Measurements from ENCODE around the gene LUC7L3. TPM values are rescaled to one million over a fixed set of nuclear protein-coding genes. Genes with fewer than 3 reads are reported as not detected.

LUC7L3 gene
- total and polyA plus RNA-seq, 2 of the 13 experiments (the other 11 are each of a cell fraction or from before 2014, with no cell fraction given), result 108 to 120 TPM

DNA sequence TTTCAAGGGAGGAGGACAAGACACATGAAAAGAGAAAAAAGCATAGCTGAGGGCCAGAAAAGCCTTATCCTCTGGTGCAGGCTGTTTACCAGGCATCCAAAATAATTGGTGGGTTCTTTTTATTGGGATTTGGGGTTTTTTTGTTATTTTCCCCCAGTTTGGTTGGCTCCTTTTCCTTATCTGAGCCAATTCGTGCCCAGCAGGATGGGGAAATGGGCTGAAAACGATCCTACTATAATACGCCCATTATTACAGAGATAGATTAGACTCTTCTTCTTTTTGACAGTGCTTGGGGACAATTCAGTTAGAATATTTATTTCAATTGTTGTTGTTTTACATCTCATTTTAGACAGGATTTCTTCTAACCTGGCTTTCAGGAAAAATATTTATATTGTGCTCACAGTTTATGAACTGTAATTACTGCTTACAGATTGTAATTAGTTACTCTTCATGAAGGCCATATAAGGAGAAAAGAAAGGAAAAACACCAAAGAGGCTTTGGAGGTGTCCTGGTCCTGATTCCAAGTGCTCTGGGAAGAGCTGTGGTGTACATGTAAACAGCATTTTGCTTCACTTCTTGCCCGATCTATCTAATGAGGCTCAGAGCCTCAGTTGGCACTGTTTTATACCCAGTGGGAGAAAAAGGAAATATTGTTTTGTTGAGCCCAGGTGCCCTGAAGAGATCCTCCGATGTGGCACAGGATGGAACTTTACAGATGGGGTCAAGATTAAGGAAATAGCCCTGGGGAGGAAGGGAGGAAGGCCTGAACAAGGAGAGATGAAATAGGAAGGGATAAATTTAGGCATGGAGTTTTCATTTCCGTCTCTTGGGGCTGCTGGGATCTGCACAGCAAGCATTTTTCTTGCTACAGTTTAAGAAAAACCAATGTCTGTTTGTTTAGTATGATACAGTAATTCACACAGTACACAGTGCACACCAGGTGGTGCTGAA is 11.1 kb upstream of the LUC7L3 start (continued):
- TF ChIP-seq ZNF841 (CRISPR knock-in tag; IDR thresholded peaks at IDR 0.05; ENCODE audit: borderline replicate concordance), result no peak
- no peak for TF ChIP-seq TCF7L2 (IDR thresholded peaks at IDR 0.05; ENCODE audit: low read depth, low read length)
- TF ChIP-seq, protein P1, sequence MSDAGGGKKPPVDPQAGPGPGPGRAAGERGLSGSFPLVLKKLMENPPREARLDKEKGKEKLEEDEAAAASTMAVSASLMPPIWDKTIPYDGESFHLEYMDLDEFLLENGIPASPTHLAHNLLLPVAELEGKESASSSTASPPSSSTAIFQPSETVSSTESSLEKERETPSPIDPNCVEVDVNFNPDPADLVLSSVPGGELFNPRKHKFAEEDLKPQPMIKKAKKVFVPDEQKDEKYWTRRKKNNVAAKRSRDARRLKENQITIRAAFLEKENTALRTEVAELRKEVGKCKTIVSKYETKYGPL (CRISPR knock-in tag; IDR thresholded peaks at IDR 0.05), result no peak
- TF ChIP-seq ZNF839 (CRISPR knock-in tag; IDR thresholded peaks at IDR 0.05; ENCODE audit: borderline replicate concordance), result no peak
- TF ChIP-seq ZNF7 (CRISPR knock-in tag; IDR thresholded peaks at IDR 0.05), result no peak
- TF ChIP-seq, protein P2, sequence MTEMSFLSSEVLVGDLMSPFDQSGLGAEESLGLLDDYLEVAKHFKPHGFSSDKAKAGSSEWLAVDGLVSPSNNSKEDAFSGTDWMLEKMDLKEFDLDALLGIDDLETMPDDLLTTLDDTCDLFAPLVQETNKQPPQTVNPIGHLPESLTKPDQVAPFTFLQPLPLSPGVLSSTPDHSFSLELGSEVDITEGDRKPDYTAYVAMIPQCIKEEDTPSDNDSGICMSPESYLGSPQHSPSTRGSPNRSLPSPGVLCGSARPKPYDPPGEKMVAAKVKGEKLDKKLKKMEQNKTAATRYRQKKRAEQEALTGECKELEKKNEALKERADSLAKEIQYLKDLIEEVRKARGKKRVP (CRISPR knock-in tag; IDR thresholded peaks at IDR 0.05), result no peak
- peak; percentile 68 to 77 for TF ChIP-seq MAFK (conservative IDR thresholded peaks at IDR 0.05 in 1 of 2, IDR thresholded peaks at IDR 0.05 in 1 of 2; ENCODE audit: low read length in 2 of 2)
- TF ChIP-seq ZBTB7A (CRISPR knock-in tag; IDR thresholded peaks at IDR 0.05), result no peak
- TF ChIP-seq, protein P3, sequence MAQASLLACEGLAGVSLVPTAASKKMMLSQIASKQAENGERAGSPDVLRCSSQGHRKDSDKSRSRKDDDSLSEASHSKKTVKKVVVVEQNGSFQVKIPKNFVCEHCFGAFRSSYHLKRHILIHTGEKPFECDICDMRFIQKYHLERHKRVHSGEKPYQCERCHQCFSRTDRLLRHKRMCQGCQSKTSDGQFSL (CRISPR knock-in tag; IDR thresholded peaks at IDR 0.05), result no peak
- TF ChIP-seq KAT7 (CRISPR knock-in tag; IDR thresholded peaks at IDR 0.05; ENCODE audit: borderline replicate concordance), result no peak
- TF ChIP-seq, protein P4, sequence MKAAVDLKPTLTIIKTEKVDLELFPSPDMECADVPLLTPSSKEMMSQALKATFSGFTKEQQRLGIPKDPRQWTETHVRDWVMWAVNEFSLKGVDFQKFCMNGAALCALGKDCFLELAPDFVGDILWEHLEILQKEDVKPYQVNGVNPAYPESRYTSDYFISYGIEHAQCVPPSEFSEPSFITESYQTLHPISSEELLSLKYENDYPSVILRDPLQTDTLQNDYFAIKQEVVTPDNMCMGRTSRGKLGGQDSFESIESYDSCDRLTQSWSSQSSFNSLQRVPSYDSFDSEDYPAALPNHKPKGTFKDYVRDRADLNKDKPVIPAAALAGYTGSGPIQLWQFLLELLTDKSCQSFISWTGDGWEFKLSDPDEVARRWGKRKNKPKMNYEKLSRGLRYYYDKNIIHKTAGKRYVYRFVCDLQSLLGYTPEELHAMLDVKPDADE (CRISPR knock-in tag; IDR thresholded peaks at IDR 0.05), result no peak
- TF ChIP-seq ZMYM3 (CRISPR knock-in tag; IDR thresholded peaks at IDR 0.05), result no peak; the same call in 1 of the 2 replicates
- TF ChIP-seq KMT2B (CRISPR knock-in tag; IDR thresholded peaks at IDR 0.05), result no peak
- no peak for TF ChIP-seq SSRP1 (CRISPR knock-in tag; IDR thresholded peaks at IDR 0.05)
- 0 out of 2 replicates have a peak, but pooled peaks have one; percentile 61 for TF ChIP-seq ZNF136 (CRISPR knock-in tag; IDR thresholded peaks at IDR 0.05; ENCODE audit: low read depth)
- TF ChIP-seq GATAD1 (CRISPR knock-in tag; IDR thresholded peaks at IDR 0.05), result no peak
- TF ChIP-seq RFX1 (IDR thresholded peaks at IDR 0.05), result no peak
- TF ChIP-seq, protein P5, sequence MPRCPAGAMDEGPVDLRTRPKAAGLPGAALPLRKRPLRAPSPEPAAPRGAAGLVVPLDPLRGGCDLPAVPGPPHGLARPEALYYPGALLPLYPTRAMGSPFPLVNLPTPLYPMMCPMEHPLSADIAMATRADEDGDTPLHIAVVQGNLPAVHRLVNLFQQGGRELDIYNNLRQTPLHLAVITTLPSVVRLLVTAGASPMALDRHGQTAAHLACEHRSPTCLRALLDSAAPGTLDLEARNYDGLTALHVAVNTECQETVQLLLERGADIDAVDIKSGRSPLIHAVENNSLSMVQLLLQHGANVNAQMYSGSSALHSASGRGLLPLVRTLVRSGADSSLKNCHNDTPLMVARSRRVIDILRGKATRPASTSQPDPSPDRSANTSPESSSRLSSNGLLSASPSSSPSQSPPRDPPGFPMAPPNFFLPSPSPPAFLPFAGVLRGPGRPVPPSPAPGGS (CRISPR knock-in tag; IDR thresholded peaks at IDR 0.05), result no peak
- TF ChIP-seq, protein P6, sequence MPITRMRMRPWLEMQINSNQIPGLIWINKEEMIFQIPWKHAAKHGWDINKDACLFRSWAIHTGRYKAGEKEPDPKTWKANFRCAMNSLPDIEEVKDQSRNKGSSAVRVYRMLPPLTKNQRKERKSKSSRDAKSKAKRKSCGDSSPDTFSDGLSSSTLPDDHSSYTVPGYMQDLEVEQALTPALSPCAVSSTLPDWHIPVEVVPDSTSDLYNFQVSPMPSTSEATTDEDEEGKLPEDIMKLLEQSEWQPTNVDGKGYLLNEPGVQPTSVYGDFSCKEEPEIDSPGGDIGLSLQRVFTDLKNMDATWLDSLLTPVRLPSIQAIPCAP (CRISPR knock-in tag; IDR thresholded peaks at IDR 0.05; ENCODE audit: low read depth), result no peak
- no peak for TF ChIP-seq HOXA5 (CRISPR knock-in tag; IDR thresholded peaks at IDR 0.05)
- TF ChIP-seq, protein P7, sequence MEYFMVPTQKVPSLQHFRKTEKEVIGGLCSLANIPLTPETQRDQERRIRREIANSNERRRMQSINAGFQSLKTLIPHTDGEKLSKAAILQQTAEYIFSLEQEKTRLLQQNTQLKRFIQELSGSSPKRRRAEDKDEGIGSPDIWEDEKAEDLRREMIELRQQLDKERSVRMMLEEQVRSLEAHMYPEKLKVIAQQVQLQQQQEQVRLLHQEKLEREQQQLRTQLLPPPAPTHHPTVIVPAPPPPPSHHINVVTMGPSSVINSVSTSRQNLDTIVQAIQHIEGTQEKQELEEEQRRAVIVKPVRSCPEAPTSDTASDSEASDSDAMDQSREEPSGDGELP (IDR thresholded peaks at IDR 0.05; ENCODE audit: borderline replicate concordance, low read depth), result 0 out of 2 replicates have a peak, but pooled peaks have one; percentile 4
- no peak for TF ChIP-seq KLF13 (CRISPR knock-in tag; IDR thresholded peaks at IDR 0.05)
- no peak for TF ChIP-seq PAF1 (CRISPR knock-in tag; IDR thresholded peaks at IDR 0.05)
- no peak for TF ChIP-seq ZNF777 (CRISPR knock-in tag; IDR thresholded peaks at IDR 0.05)
- TF ChIP-seq POLR2AphosphoS5 (IDR thresholded peaks at IDR 0.05; ENCODE audit: low read depth, low read length), result no peak; the same call in none of the 2 replicates
